SU-DHL-6 (cell line): Measurements from ENCODE around the gene DCN.

Source experiments
- EZH2phosphoT487 ChIP-seq: fragments of 200-600 bp; sonication (generic), shearing (Covaris generic); conservative IDR thresholded peaks from 2 replicates; pipeline ENCODE4 v1.6.1; 2018; ENCODE audit warnings: mild to moderate bottlenecking, antibody characterized with exemption, low read length, moderate library complexity, mixed read lengths
- TF ChIP-seq, protein P1 (sequence below): fragments of 200-600 bp; sonication (generic); IDR thresholded peaks from one replicate; pipeline ENCODE4 v1.5.1; 2017; ENCODE audit warnings: antibody characterized with exemption, mild to moderate bottlenecking, low read length, moderate library complexity; ENCODE audit not compliant: insufficient read depth, poor library complexity, severe bottlenecking

DNA sequence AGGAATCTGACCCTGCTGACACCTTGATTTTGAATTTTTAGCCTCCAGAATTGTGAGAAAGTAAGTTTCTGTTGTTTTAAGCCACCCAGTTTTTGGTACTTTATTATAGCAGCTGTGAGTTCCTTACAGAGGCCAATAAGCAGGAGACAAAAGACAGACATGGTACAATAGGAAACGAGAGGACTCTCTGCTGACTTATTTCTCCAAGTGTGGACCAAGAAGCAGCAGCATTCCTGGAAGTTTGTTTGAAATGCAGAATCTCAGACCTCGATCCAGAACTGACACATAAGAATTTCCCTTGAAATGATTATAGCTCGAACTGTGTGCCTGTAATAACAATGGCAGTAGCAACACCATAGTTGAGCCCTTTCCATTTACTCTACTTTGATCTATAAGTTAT, 39.4 kb downstream of the DCN start:
- TF ChIP-seq, protein P1, sequence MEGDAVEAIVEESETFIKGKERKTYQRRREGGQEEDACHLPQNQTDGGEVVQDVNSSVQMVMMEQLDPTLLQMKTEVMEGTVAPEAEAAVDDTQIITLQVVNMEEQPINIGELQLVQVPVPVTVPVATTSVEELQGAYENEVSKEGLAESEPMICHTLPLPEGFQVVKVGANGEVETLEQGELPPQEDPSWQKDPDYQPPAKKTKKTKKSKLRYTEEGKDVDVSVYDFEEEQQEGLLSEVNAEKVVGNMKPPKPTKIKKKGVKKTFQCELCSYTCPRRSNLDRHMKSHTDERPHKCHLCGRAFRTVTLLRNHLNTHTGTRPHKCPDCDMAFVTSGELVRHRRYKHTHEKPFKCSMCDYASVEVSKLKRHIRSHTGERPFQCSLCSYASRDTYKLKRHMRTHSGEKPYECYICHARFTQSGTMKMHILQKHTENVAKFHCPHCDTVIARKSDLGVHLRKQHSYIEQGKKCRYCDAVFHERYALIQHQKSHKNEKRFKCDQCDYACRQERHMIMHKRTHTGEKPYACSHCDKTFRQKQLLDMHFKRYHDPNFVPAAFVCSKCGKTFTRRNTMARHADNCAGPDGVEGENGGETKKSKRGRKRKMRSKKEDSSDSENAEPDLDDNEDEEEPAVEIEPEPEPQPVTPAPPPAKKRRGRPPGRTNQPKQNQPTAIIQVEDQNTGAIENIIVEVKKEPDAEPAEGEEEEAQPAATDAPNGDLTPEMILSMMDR = no peak
- TF ChIP-seq EZH2phosphoT487 = no peak
